HG03460 (cell line): ENCODE data around the gene PLP2.
A peak's percentile ranks its signal among the peaks of the same experiment; 100 is the strongest.

Source experiments
- ATAC-seq: cut with Tn5 transposase; IDR thresholded peaks from one replicate; pipeline ENCODE4 v1.9.1; 2021; ENCODE audit not compliant: unreplicated experiment

The PLP2 gene

DNA sequence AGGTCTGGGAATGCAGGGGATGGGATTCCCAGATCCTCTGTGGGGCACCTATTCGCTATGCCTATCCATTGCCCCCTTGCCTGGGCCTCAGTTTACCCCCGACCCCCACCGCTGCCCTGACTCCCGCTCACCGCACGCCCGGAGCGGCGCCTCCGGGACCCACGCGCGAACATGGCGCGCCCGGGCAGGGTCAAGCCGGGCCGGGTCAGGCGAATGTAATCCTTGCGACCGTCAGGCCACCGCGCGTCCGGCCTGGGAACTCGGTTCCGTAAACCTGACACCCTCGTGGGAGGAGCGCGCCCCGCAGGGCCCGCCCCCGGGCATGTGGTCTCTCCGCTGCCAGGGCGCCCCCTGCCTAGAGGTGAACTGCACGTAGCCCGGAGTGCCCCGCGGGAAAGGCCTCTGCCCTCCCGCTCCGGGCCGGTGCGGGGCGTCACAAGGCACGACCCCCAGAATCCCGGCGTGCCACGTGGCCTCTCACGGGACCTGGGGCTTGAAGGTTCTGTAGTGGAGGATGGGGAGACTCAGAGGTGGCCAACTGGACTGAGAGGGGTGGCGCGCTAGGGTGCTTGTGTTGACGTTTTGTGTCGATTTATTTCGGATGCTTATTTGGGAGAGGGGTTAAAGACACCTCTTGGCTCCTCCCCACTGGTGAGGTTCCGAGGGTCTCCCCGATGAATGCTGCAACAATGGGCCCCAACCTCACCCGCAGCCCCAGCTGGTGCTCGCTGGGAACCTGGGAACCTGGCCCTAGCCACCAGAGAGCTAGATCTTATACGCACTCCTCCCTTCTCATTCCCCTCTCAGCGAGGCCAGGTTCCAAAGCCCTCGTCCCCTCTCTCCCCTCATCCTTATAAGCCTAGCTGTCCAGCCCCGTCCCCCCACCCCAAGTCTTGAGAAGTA is 14.7 kb downstream of the PLP2 start, which contains the start of gene PRICKLE3:
PRICKLE3 (minus strand) TSS at position 249 of the 903 bp plus-strand sequence; CDS start at position 173, 76 bp downstream.
- ATAC-seq, result no peak

DNA sequence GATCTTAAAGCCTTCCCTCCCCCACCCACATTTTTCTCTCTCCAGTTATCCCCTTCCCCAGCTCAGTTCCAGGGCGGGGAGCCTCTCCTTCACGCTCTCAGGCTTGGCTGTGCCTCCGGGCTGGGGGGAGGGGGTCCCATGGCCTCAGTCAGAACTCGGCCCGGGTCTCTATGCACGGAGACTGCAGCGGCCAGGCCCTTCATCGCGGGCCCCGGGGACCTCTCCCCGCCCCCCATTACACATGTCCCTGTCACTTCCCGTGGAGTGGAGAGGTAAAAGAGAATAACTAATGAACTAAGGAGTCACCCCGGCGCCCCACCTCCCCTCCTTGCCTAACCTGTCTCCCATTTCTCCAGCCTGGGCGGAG is 15.3 kb downstream of the PLP2 start:
- ATAC-seq, result no peak

DNA sequence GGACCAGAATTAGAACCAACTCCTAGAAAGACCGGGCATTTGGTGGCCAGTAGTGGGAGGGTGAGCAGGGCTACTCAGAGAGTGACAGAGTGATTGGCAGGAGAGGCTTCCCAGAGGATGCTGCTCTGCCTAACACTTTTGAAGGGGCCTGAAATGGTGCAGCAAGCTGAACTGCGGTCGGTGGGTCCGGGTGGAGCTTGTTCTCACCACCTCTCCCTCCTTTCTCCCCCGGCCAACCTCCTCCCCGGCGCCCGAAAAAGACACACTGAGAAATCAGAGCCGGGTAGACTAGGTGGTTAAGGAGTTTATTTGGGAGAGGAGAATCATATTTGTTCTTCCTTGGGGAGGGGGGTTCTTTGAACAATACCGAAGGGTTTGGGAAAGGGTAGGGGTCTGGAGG is 15.8 kb downstream of the PLP2 start:
- no peak for ATAC-seq

DNA sequence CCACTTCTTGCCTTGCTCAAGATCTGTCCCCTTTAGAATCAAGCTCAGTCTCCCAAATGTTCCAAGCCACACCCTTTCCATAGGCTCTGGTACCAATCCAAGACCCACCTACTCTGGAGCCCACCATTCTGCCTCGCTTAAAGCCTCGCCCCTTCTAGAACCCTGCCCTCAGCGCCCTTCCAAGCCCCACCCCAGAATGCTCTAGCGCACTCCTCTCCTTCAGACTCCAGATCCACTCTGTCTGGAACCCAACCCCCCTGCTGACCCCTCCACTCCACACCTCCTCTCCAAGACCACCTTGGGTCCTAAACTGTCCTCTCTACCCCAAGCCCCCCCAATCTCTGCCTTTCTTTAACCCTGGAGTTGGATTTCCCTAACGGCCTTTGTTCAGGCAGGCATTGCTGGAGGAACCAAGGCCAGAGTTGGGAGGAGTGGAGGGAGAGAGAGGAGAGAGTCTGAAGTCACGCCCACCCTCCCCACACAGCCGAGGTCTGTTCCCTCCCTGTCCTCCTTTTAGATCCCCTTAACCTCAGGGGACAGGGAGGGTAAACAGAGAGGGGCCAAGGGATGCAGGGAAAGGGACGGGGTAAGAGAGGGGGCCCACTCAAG is 16.9 kb downstream of the PLP2 start:
- no peak for ATAC-seq

DNA sequence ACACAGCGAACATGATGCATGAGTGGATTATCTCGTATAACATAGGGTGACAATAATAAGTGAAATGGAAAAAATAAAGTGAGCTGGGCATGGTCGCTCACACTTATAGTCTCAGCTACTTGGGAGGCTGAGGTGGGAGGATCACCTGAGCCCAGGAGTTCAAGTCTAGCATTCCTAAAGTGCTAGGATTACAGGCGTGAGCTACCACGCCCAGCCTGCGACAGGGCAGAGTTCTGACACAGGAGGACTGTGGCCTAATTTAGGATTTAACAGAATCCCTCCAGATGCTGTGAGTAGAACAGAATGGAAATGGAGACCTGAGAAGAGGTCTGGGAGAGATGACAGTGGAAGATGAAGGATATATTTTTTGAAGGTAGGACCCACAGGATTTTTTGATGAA is 17.9 kb downstream of the PLP2 start:
- no peak for ATAC-seq

DNA sequence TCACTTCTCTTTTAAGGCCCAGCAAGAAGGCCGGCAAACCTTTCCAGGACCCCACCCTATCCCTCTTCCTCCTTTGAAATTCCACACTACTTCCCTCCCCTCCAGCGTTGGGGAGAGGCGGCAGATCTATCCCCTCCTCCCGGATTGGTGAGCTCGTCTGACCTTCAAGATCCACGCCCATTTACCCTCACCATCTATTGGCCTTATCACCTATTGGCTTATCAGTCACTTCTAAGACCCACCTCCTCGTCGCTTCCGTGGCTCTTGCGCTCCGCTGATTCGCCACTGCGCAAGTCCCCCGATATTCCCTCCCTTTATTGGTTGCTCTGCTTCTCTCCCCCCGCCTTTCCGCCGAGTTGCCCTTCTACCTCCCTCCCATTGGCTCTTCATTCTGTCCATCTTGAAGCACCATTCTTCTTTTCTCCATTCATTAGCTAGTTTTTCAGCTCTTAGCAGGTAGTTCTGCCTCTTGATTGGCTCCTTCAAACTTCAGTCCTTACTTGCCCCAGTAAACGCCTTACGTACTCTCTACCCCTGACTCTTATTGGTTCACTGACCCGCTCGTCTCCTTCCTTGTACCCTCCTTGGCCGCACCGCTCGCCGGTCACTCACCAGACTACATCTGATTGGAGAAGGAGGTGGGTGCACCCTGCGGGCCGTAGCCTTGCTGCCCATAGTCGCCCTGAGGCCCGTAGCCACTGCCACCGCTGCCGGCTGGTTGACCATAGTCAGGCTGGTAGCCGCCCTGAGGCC is 19.3 kb downstream of the PLP2 start:
- peak; percentile 87 for ATAC-seq

DNA sequence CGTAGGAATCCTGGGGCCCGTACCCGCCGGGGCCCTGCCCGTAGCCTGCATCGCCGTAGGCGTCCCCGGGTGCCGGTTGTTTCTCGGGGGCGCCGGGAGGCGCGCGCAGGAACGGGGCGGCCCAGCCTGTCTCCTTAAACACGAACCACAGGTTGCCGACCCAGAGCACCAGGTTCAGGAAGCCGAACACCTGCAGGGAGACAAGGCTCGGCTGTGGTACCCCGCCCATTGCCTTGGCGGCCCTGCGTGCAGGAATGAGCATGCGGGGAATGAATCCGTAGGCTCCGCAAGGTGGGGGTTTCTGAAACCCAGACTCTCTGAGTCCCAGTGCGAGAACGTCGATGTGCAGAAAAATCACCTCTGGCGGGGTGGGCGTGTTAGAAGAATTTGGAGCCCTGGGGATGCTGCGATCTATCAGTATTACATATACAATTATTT is 19.9 kb downstream of the PLP2 start:
- ATAC-seq, result peak; percentile 11

DNA sequence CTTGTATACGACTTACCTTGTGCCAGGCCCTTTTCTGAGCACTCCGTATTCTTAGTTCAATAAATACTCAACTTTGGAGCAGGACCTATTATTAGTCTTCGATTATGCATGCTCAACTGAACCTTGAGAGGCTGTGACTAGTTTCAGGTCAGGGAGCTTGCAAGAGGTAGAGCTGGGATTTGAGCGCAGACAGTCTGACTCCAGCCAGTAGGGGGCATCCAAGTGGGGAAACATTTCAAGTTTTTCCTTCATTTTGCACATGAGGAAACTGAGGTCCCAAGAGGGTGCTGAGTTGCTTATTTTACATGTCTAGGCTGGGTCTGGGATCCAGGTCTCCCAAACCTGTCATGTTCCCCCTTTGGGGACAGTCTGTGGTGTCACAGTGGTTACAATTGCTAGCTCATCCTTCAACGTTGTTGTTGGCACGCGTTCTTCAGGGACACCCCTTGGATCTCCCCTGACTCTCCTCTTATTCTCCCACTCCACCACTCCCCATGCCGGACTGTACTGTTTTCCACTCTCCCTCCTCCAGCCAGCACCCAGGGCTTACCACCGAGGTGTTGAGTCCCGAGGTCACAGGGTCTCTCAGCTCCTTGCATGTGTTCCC is 21.1 kb downstream of the PLP2 start:
- ATAC-seq, result no peak

DNA sequence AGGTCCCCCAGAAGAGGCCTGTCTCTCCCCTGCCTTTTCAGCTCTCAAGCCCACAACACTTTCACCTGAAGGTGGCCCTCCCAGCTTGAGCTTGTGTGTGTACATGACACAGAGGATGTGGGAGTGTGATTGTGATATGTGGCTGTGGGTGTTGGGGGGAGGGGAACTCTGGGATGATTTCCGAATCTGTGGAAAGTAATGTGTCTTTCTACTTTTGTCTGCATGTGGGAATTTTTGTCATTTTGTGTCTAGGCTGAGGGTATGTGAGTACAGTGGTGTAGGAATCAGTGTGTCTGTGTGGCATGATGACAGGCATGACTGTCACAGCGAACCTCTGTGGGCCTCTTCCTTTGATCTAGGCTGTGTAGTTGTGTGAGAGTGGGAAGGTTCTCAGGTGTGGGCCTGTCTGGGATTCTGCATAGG is 21.9 kb downstream of the PLP2 start:
- no peak for ATAC-seq

DNA sequence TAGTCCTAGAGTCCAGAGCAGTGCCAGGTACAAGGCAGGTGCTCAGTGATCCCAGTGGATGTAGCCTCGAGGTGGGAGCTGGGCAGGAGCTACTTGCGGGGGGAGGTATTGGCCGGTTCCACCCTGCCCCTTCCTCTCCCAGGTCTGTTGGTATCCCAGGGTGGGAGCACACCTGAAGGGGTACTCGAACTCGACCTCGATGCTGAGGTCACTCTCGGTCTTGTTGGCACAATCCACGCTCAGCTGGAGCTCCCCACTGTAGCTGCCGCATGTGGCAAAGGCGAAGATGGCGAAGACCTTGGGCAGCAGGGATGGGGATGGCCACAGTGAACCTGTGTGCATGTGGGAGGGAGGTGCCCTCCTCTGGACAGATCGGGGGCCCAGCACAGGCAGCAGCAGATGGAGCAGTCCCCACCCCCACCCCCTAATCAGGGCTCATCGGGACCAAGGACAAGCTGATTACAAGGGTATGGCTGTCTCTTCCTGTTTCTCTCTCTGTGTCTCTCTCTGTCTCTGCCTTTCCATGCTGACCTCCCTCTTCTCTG is 25.9 kb downstream of the PLP2 start:
- ATAC-seq, result no peak

DNA sequence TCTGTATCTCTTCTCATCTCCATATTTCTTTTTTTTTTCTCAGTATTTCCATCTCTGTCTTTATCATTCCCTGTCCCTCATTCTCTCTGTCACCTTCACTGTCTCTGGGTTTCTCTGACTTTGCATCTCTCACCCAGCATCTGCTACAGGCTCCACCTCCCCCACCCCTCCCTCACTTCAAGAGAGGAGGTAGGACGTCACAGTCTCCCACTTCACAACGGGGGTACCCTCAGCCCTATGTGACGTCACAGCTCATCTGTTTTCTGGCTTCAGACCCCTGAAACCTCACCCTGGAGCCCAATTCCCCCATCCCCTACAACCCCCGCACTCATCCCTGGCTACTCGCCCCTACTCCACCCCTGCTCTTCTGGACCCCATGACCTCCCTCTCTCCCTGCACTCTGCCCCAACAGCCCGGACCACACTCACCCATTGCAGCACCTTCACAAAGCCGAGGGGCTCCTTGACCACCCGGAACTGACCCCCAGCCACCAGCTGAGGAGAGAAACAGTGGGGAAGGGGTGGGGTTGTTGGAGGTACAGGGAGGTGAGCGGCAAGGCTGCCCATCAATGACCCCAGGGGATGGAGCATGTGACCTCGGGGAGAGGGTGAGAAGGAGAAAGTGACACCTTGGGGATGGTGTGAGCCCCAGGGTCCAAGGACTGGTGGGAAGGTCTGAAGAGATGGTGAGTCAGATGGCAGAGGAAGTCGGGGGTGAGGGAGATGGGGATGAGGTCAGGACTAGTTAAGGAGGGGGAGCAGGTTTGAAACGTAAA is 27.0 kb downstream of the PLP2 start:
- ATAC-seq, result no peak

DNA sequence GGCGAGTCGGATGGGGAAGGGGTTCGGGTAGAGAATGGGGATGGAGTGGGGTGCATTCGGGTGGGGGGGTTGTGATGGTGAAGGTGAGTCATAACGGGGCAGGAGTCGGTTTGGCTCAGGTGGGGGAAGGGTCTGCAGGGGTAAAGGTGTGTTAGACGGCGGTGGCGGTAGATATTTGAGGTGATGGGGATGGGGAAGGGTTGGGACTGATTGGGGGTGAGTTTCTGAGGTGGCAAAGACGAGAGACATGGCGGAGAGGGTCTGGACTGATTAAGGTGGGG is 27.6 kb downstream of the PLP2 start:
- ATAC-seq, result no peak

DNA sequence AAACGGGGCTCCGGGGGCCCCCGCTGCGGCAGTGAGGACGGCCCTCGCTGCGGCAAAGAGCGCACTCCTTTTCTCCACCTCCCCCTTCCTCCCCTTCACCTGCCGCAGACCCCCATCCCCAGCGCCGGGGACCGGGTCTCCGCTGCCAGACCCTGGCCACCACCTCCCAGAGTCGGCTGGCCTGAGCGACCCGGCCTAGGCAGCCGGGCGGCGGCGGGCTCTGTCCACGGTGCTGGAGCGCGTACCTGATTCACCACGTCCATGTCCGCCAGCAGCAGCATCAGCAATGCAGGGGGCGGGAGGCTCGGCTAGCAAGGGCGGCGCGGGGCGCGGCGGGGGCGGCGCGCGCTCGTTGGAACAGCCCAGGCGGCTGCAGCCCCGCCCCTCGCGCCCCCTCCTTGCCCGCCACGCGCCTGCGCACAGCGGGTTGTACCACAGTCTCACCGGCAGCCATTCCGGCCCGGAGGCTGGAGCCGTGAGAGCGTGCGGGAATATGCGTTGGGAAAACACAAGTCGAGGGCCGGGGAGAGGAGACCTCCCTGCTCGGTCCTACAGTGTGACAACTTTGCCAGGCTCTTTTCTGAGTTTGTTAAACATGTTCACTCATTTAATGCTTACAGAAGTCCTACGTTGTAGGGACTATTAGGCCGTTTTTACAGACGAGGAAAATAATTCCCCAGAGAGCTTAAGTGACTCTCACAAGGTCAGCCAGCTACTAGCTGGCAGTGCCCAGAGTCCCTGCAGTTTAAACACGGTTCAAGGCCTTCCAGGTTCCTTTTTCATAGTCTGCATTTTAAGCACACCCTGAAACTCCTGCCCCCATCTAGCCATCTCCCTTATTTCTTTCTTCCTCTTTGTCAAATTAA is 28.4 kb downstream of the PLP2 start, which contains the start of gene SYP:
SYP (minus strand) TSS at position 288 of the 866 bp plus-strand sequence; CDS start at position 281, 7 bp downstream.
- ATAC-seq, result peak; percentile 96

DNA sequence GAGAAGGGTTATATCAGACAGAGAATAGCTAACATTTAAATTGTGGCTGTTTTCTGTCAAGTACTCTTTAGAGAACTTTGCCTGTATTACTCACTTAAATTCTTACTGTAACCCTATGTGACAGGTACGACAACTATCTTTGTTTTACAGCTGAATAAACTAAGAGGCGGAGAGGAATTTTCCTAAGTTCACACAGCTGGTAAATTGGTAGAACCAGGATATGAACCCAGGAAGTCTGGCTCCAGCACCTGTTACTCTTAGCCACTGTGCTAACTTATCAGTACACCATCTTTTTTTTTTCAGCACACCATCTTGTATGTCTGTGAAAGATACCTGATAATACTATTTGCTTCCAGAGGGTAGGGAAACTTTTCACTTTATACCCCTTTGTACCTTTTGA is 30.3 kb downstream of the PLP2 start:
- ATAC-seq, result no peak

DNA sequence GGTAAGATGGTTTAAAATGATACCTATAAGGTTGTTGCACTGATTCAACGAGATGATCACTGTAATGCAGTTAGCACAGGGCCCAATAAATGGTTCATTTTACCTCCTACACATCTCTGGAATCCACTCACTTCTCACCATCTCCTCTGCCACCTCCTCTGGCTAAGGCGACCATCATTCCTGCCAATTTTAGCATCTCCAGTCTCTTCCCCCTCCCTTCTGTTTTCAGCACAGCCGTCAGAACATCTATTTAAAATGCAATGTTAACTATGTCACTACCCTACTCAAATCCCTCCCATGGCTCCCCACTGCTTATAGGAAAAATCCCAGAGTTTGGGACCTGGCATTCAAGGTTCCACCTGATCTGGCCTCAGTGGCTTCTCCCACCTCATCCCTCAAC is 31.8 kb downstream of the PLP2 start:
- no peak for ATAC-seq

DNA sequence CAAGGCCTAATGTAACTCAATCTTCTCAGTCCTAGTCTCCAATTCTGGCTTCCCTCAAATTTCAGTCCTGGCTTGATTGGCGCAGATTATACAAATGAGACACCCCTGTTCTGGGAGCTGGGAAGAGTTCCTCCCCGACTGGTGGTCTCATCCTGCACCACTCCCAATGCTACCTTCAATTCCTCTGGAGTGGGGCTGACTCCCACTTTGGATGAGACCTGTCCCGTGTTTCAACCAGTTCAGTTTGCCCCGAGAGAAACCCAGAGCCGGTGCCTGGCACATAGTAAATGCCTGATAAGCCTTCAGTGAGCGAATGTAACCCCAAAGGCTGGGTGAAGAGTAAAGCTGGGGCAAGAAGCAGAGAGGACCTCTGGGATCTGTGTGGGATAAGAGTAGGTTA is 32.3 kb downstream of the PLP2 start:
- no peak for ATAC-seq

DNA sequence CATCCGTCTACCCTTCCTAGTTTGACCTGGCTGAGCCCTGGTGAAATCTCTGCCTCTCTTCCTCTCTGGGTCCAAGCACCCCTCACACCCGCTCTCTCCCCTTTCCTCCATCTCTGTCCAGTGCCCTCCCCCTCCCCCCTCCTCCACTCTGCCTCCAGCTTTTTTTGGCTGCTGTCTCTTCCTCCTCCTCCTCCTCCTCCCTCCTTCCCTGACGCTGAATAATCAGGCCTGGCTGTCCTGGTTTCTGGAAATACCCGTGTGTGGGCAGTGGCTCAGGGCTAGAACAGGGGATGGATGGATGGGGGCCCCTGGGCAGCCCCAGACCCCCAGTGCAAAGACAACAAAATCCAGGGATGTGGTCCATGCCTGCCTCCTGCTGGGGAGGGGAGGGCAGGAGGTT is 33.0 kb downstream of the PLP2 start:
- no peak for ATAC-seq

DNA sequence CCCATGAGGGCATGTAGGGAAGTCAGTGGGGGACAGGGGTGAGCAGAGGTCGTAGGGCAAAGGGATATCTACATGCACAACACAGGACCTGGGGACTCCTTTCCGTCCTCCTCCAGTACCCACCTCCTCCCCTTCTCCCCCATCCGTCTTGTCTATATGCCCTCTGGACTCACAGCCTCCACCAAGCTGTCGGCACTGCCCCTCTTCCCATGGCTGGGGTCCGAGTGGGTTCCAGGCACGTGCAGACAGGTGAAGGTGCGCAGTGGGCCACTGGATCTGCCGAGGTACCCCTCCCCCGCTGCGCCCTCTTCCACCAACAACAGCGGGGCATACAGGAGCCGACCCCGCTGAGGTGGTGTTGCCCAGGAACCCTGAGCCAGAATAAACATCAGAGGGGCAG is 33.7 kb downstream of the PLP2 start:
- no peak for ATAC-seq

DNA sequence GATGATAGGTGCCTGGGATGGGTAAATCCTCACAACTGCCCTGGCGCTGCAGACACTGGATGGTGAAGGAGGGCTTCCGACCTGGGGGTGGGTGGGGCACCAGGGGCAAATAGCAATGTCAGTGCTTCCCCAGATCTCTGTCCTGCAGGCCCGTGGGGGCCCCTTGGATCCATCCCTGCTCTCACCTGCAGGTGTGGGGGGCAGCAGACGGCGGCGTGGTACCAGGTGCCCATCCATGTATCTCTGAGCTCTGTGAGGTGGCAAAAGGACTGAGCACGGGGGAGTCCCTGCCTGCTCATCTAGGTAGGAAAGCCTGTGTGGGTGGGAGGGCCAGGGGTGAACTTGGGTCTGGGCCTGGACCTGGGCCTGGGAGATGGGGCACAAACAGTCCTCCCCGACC is 34.8 kb downstream of the PLP2 start:
- no peak for ATAC-seq
